Erythroblast (primary cell): ENCODE data around the gene CAMP.

Source experiments
- GATA1 ChIP-seq: IDR thresholded peaks from 2 replicates; pipeline ENCODE4 v1.6.1; 2011; ENCODE audit warnings: low read depth, mild to moderate bottlenecking, control low read depth, low read length, moderate library complexity
- POLR2A ChIP-seq: IDR thresholded peaks from 2 replicates; pipeline ENCODE4 v1.6.1; 2011; ENCODE audit warnings: mild to moderate bottlenecking, low read length

DNA sequence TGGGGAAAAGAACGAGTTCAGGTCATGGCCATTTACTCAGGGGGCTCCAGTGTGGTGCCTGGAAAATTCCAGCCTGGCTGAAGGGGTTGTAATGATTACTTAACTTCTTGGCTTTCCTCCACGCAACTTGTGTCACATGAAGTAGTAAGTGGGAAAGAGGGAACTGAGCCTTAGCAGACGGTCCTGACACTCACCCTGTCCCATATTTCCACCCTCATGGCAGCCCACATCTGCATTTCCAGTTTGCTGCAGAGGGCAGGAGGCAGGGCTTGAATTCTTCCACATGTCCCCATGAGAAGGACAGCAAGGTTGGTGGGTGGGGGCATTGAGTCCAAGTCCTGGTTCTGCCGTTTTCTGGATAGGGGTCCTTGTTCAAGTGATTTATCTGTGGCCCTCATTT lies 7.8 kb upstream of the CAMP start:
- TF ChIP-seq POLR2A (no peak), GATA1 (no peak)
